Measurements from ENCODE around the gene ASCC3.

- TF ChIP-seq CTCF (IDR thresholded peaks at IDR 0.05) (no peak), POLR2A (IDR thresholded peaks at IDR 0.05) (no peak)
These were observed 288.2 kb downstream of the ASCC3 start for GRCh38 chr6:100592929-100593328.

All from adrenal gland (tissue), 5 donors.